NCI-H187 treated with DMSO at 0.1 percent for 48 hours (cell line): ENCODE measurements around the gene BMP2K.

Source experiments
- DNase-seq: peaks from one replicate; lab custom pipeline; 2025; lab: John Stamatoyannopoulos, UW

BMP2K gene

GRCh38 chr4:78937837-78938236 is 161.7 kb downstream of the BMP2K start:
- DNase-seq, result no peak

GRCh38 chr4:78938474-78938867 is 162.3 kb downstream of the BMP2K start:
- no peak for DNase-seq

- DNase-seq, result no peak
Measured at GRCh38 chr4:78938868-78939666, 162.9 kb downstream of the BMP2K start, which contains the start of gene PAQR3. Gene PAQR3 (minus strand): TSS chr4:78939438. CDS start chr4:78939224, 214 bp downstream.

- no peak for DNase-seq
Measured at GRCh38 chr4:78939667-78940008, 163.5 kb downstream of the BMP2K start.

GRCh38 chr4:78940752-78941151 is 164.6 kb downstream of the BMP2K start:
- no peak for DNase-seq

- DNase-seq, result no peak
Measured at GRCh38 chr4:78944381-78944780, 168.2 kb downstream of the BMP2K start.

GRCh38 chr4:78945651-78946179 is 169.6 kb downstream of the BMP2K start:
- DNase-seq, result no peak

GRCh38 chr4:78949735-78950134 is 173.6 kb downstream of the BMP2K start:
- no peak for DNase-seq

- no peak for DNase-seq
Measured at GRCh38 chr4:78951862-78952472, 175.8 kb downstream of the BMP2K start.

- no peak for DNase-seq
Measured at GRCh38 chr4:78953231-78953630, 177.1 kb downstream of the BMP2K start.

GRCh38 chr4:78953769-78954666 is 177.9 kb downstream of the BMP2K start:
- no peak for DNase-seq

GRCh38 chr4:78956975-78957374 is 180.8 kb downstream of the BMP2K start:
- no peak for DNase-seq

- DNase-seq, result no peak
Measured at GRCh38 chr4:78960926-78961325, 184.8 kb downstream of the BMP2K start.
